SK-N-SH treated with all-trans-retinoic acid at 6 μM for 48 hours (cell line): Measurements from ENCODE around the gene CLEC17A.

Source experiments
- ARNTL ChIP-seq: fragments of 450-650 bp; formaldehyde crosslinking; IDR thresholded peaks from 2 replicates; pipeline ENCODE4 v1.5.0; 2020; ENCODE audit warnings: low read depth, mild to moderate bottlenecking, moderate library complexity, borderline replicate concordance
- BACH2 ChIP-seq: fragments of 250-450 bp; sonication (Bioruptor Pico); IDR thresholded peaks from 2 replicates; pipeline ENCODE4 v1.9.0; 2021; ENCODE audit warnings: mild to moderate bottlenecking, borderline replicate concordance
- CREB5 ChIP-seq: fragments of 250-450 bp; sonication (Bioruptor Pico); IDR thresholded peaks from 2 replicates; pipeline ENCODE4 v1.5.1; 2020; ENCODE audit warnings: low read depth, mild to moderate bottlenecking, moderate library complexity
- CSRNP3 ChIP-seq: fragments of 250-450 bp; sonication (Bioruptor Pico); IDR thresholded peaks from 2 replicates; pipeline ENCODE4 v1.5.1; 2021; ENCODE audit warnings: mild to moderate bottlenecking, moderate library complexity
- PATZ1 ChIP-seq: fragments of 250-450 bp; sonication (Bioruptor Pico); IDR thresholded peaks from 2 replicates; pipeline ENCODE4 v1.8.0; 2020; ENCODE audit warnings: mild to moderate bottlenecking, moderate library complexity, borderline replicate concordance
- RARB ChIP-seq: fragments of 250-450 bp; sonication (Bioruptor Pico); IDR thresholded peaks from 2 replicates; pipeline ENCODE4 v1.8.0; 2021; ENCODE audit warnings: mild to moderate bottlenecking, moderate library complexity
- SNAI2 ChIP-seq: fragments of 250-450 bp; sonication (Bioruptor Pico); IDR thresholded peaks from 2 replicates; pipeline ENCODE4 v1.5.0; 2020; ENCODE audit warnings: mild to moderate bottlenecking, moderate library complexity
- TCF4 ChIP-seq: fragments of 250-450 bp; sonication (Bioruptor Pico); IDR thresholded peaks from 2 replicates; pipeline ENCODE4 v1.8.0; 2021; ENCODE audit warnings: mild to moderate bottlenecking, moderate library complexity, borderline replicate concordance
- ZC3H10 ChIP-seq: fragments of 250-450 bp; sonication (Bioruptor Pico); IDR thresholded peaks from 2 replicates; pipeline ENCODE4 v1.5.1; 2021; ENCODE audit warnings: mild to moderate bottlenecking, moderate library complexity
- ZFP3 ChIP-seq: fragments of 250-450 bp; sonication (Bioruptor Pico); IDR thresholded peaks from 2 replicates; pipeline ENCODE4 v1.5.0; 2020; ENCODE audit warnings: mild to moderate bottlenecking, moderate library complexity
- ZFP30 ChIP-seq: fragments of 450-650 bp; formaldehyde crosslinking; IDR thresholded peaks from 2 replicates; pipeline ENCODE4 v1.5.0; 2022; ENCODE audit warnings: mild to moderate bottlenecking, moderate library complexity
- ZNF8 ChIP-seq: fragments of 450-650 bp; formaldehyde crosslinking; IDR thresholded peaks from 2 replicates; pipeline ENCODE4 v1.5.0; 2020; ENCODE audit warnings: mild to moderate bottlenecking, moderate library complexity

GRCh38 chr19:14603990-14604387 is 21.1 kb downstream of the CLEC17A start:
- no peak for TF ChIP-seq ZFP30
- TF ChIP-seq SNAI2 (CRISPR knock-in tag), result no peak
- no peak for TF ChIP-seq RARB
- TF ChIP-seq ZC3H10, result no peak
- TF ChIP-seq CREB5 (CRISPR knock-in tag), result no peak
- no peak for TF ChIP-seq PATZ1 (CRISPR knock-in tag)
- TF ChIP-seq TCF4 (CRISPR knock-in tag), result no peak
- TF ChIP-seq ARNTL (CRISPR knock-in tag), result no peak
- no peak for TF ChIP-seq CSRNP3 (CRISPR knock-in tag)
- no peak for TF ChIP-seq BACH2 (CRISPR knock-in tag)
- TF ChIP-seq ZFP3 (CRISPR knock-in tag), result no peak
- no peak for TF ChIP-seq ZNF8
